Chondrocyte (in vitro differentiated cells): ENCODE measurements around the gene RC3H1. TPM values are rescaled to one million over a fixed set of nuclear protein-coding genes. Genes with fewer than 3 reads are reported as not detected.
A peak's percentile ranks its signal among the peaks of the same experiment; 100 is the strongest.

Source experiments
- DNase-seq: peaks from one replicate; pipeline ENCODE4 v3.0.0; 2021; ENCODE audit warnings: mixed read lengths, low spot score
- H3K27ac Mint-ChIP-seq: one replicate; pipeline ENCODE4 v1.8.0; 2021; ENCODE audit warnings: mild to moderate bottlenecking, moderate library complexity, mixed read lengths; ENCODE audit not compliant: unreplicated experiment
- H3K27me3 Mint-ChIP-seq: 2 replicates; pipeline ENCODE4 v1.8.0; 2021; ENCODE audit warnings: low read depth, mixed read lengths
- H3K36me3 Mint-ChIP-seq: 2 replicates; pipeline ENCODE4 v1.8.0; 2021; ENCODE audit warnings: low read depth, mixed read lengths
- H3K4me1 Mint-ChIP-seq: 2 replicates; pipeline ENCODE4 v1.8.0; 2021; ENCODE audit warnings: low read depth, mild to moderate bottlenecking, mixed read lengths
- H3K4me3 Mint-ChIP-seq: one replicate; pipeline ENCODE4 v1.8.0; 2021; ENCODE audit warnings: mild to moderate bottlenecking, moderate library complexity, mixed read lengths; ENCODE audit not compliant: unreplicated experiment
- H3K9me3 Mint-ChIP-seq: 2 replicates; pipeline ENCODE4 v1.8.0; 2021; ENCODE audit warnings: low read depth, mixed read lengths
- CTCF ChIP-seq: fragments of 200-600 bp; sonication (generic); IDR thresholded peaks from 2 replicates; pipeline ENCODE4 v1.5.0; 2021; ENCODE audit warnings: antibody characterized with exemption, mild to moderate bottlenecking, moderate library complexity
- total RNA-seq: library from RNA; stranded (reverse); gene quantifications from 3 replicates; pipeline ENCODE4 v1.2.1, GENCODE V29; 2021

The RC3H1 gene
- total RNA-seq, 1 donor from 2014 or later: 24.7 TPM

GRCh38 chr1:173963477-173963876 lies 58.7 kb downstream of the RC3H1 start:
- Mint-ChIP-seq H3K36me3 (peaks cover 37% of the 10 kb centered on the region), H3K27me3 (no peaks in the 10 kb centered on the region), H3K4me1 (no peaks in the 10 kb centered on the region), H3K4me3 (no peak overlapping the region), H3K27ac (no peak overlapping the region), H3K9me3 (no peaks in the 10 kb centered on the region)
- no peak for DNase-seq
- no peak for TF ChIP-seq CTCF

- Mint-ChIP-seq H3K27me3 (no peaks in the 10 kb centered on the region), H3K4me3 (no peak overlapping the region), H3K9me3 (no peaks in the 10 kb centered on the region), H3K36me3 (peaks cover 26% of the 10 kb centered on the region), H3K27ac (peak overlapping the region; percentile 55), H3K4me1 (no peaks in the 10 kb centered on the region)
- DNase-seq: no peak
- TF ChIP-seq CTCF: no peak
These were observed 61.5 kb downstream of the RC3H1 start for GRCh38 chr1:173960625-173961024.

- Mint-ChIP-seq H3K9me3 (no peaks in the 10 kb centered on the region), H3K36me3 (peaks cover 12% of the 10 kb centered on the region), H3K4me1 (peaks cover 4% of the 10 kb centered on the region), H3K27ac (no peak overlapping the region), H3K4me3 (no peak overlapping the region), H3K27me3 (no peaks in the 10 kb centered on the region)
- no peak for DNase-seq
- no peak for TF ChIP-seq CTCF
These were observed 68.0 kb downstream of the RC3H1 start for GRCh38 chr1:173954179-173954578.

GRCh38 chr1:173948594-173948993 lies 73.6 kb downstream of the RC3H1 start:
- Mint-ChIP-seq H3K27me3 (no peaks in the 10 kb centered on the region), H3K27ac (no peak overlapping the region), H3K4me3 (no peak overlapping the region), H3K4me1 (no peaks in the 10 kb centered on the region), H3K9me3 (no peaks in the 10 kb centered on the region), H3K36me3 (peaks cover 22% of the 10 kb centered on the region)
- no peak for DNase-seq
- no peak for TF ChIP-seq CTCF

- Mint-ChIP-seq H3K27me3 (no peaks in the 10 kb centered on the region), H3K27ac (peak overlapping the region; percentile 34), H3K4me1 (no peaks in the 10 kb centered on the region), H3K4me3 (no peak overlapping the region), H3K9me3 (no peaks in the 10 kb centered on the region), H3K36me3 (peaks cover 32% of the 10 kb centered on the region)
- TF ChIP-seq CTCF: no peak
- no peak for DNase-seq
These were observed 75.7 kb downstream of the RC3H1 start for GRCh38 chr1:173946380-173946921.
